Dermis blood vessel endothelial cell (primary cell): ENCODE results near the gene PRSS27. TPM values are rescaled to one million over a fixed set of nuclear protein-coding genes. Genes with fewer than 3 reads are reported as not detected.
"Not testable (repeated sequence)": the region's sequence is repeated elsewhere in the genome, so short reads cannot be mapped to it uniquely, and the experiment has no call there.

ENCODE experiments used
- DNase-seq: peaks from one replicate; pipeline ENCODE4 v3.0.0; 2010
- total RNA-seq: library from RNA; depleted of rRNA; stranded (reverse); fragments of >200 nt; gene quantifications from 2 replicates; pipeline ENCODE4 v1.2.3, GENCODE V29; 2014

PRSS27 gene
- total RNA-seq, 1 donor from 2014 or later, result 0.51 TPM

DNA sequence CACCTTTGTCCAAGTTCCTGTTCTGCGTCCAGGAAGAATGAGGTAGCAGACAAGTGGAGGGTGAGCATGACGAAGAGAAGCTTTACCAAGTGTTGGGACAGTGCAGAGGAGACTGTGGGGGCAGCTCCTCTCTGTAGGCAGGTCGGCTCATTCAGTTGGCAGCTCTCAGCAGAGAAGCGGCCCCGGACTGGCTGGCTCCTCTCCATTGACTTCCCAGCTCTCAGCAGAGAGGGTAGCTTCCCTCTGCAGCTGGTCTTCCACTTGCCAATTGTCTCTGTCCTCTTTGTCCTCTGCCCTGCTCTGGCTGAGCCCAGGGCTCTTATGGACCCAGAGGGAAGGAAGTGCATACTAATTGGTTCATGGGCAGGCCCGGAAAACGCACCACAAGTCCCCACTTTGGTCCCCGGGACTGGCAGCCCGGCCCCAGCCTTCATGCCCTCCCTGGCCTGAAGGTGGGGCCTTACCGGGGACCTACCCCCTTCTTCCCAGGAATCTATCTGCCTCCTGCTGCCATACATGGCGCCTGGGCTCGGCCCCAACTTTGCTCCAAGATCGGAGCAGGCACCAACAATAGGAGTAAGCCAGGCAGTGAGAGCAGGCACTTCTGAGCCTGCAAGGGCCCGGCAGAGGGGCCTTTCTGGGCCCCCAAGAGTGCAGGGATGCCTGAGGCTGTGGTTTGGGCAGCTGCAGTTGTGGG is 27.6 kb downstream of the PRSS27 start:
- DNase-seq, result no peak

DNA sequence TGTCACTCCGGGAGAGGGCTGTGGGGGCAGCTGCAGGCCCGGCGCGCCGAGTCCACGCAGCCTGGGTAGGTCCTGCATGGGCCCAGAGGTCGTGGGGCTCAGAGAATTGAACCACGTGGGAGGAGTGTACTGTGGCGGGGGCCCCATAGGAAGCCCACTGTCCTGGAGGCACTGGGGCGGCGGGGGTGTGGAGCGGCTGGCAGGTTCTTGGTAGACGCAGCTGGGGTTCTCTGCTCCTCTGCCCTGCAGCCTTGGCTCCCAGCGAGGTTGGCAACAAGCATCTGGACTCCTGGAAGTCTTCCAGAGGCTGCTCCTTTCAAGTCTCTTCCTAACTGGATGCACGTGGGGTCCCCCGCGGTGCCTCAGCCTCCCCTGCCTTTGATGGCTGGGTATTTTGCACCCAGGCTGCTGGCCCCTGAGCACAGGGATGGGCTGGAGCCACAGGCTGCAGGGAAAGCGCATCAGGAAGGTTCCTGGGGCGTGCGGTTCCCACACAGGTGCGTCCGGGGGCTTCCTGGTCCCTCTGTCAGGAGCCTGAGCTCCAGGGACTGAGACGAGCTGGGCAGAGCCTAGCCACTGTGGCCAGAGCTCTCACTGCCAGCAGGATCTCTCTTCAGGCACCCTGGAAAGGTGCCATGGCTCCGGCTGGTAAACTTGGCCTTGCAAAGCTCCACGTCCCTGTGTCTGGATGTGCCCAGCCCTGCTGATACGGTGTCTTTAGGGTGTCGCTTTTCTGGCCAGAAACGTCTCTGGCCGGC is 28.4 kb downstream of the PRSS27 start:
- no peak for DNase-seq

DNA sequence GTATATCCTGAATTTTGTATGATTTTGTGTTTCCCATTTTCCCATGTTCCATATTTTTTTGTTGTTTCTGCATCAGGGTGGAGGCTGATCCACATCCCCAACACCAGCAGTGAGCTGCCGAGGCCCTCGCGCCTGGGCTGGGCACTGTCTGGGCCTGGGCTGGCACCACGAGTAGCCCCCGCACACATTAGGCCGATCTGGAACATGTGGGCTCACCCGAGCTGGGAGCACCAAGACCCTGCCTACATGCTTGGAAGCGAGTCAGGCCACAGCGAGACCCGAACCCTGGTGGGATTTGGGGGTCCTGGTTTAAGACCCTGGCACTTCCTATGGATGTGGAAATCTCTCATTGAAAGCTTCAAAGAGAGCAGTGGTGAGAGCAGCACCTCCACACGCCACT is 29.2 kb downstream of the PRSS27 start:
- no peak for DNase-seq

DNA sequence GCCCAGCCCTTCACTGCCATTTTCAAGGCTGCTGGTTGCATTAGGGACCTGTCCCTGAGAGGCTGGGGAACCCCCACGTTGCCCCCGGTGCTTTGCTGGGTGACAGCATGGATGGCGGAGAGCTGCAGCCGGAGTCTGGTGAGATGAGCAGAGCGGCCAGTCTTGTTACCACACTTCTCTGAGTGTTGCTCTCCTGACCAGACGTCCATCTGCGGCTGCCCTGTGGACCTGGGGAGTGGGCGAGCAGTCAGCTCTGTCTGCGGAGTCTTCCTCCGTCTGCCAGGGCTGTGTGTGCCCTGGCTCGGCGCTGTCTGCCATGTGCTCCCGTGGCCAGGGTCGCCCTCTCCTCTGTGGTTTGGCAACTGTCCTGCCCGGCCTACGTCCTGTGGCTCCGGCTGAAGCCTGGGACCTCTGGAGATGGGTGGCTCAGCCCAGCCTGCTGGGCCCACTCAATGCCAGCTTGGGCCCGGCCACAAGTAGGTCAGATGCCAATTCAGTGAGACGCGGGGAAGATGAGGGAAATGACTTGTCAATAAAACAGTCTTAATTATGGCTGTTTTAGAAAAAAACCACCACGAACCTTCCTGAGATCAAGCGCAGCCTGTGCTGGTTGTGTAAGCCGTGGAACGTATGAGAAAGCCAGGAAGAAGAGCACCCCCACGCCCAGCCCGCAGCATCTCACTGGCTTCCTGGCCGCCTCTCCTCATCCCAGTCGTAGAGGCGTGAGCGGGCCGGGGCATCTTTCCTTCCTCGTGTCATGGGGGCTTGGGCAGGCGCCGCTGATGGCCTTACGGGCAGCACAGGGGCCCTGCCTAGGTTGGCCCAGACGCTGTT is 29.8 kb downstream of the PRSS27 start:
- no peak for DNase-seq

DNA sequence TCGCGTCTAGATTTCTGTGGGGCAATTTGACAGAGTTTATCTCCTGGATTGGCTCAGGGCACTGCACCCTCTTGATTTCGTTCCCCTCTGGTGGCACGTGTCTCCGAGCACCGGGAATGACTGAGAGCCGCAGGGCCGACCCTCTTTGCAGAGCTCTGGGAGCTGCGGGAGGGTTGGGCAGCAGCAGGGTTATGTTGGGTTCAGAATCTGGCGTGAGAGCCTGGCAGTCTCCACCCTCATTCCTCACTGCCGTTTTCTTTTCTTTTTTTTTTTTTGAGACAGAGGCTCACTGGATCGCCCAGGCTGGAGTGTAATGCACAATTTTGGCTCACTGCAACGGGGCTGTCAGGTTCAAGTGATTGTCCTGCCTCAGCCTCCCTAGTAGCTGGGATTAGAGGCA is 30.6 kb downstream of the PRSS27 start:
- not testable (repeated sequence) for DNase-seq

- no peak for DNase-seq
These were observed 32.3 kb downstream of the PRSS27 start for GRCh38 chr16:2687531-2688308.

DNA sequence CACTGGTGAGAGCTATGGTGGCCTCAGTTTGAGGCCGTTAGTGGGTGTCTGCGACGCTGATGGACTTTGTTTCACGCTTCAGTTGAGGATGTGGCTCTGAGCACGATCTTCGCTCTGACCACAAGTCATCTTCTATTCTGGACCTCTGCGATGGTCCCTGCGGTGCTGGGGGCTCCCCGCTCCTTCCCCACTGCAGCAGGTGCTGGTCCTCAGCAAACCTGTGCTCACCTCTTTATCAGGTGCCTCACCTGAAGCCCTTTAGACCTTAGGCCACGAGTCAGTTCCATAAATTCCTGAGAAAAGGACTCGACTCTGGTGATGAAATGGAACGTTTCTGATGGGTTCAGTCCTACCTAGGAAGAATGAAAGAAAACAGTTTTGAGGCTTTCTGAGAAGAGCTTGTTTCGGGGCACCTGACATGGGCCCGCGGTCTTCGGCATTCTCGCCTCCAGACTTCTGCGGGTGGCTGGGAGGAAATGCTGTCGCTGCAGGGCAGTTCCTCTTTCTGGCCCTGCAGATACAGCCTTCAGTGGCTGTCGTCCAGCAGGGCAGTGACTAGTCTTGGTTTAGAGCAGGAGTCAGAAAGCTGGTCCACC is 33.0 kb downstream of the PRSS27 start:
- no peak for DNase-seq

DNA sequence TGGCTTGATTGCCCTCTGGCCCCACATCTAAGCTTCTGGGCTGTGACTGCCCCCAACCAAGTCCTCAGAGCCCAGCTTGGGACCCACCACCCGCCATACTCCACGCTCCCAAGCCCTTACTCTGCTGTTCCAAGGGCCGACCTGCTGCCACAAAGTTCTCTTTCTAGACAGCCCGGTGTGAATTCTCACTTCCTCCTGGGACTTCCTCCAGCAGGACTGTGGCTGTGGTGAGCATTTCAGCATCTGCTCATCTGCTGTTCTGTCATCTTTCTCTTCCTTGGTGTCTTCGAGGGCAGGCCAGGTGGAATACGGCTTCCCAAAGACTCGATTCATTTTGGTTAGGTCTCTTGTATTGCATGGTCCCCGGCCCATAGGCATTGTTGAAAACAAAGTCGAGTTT is 33.9 kb downstream of the PRSS27 start:
- not testable (repeated sequence) for DNase-seq

DNA sequence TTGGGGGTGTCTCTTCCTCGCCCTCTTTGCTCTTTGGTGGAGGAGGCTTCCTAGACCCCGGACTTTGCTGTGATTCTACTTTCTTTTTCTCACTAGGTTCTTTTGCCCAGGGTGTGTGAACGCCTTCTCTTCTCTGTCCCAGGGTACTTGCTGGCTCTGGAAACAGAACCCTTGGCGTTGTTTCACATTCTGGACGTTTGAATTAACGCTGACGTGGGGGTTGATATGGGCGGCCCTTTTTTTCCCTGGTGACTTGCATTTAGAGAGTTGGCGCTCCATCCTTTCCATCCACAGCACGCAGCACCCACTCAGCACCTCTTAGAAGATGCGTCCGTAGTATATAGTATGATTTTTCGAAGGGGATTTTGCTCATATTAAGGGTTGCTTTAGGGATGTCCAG is 37.0 kb downstream of the PRSS27 start:
- DNase-seq, result not testable (repeated sequence)

DNA sequence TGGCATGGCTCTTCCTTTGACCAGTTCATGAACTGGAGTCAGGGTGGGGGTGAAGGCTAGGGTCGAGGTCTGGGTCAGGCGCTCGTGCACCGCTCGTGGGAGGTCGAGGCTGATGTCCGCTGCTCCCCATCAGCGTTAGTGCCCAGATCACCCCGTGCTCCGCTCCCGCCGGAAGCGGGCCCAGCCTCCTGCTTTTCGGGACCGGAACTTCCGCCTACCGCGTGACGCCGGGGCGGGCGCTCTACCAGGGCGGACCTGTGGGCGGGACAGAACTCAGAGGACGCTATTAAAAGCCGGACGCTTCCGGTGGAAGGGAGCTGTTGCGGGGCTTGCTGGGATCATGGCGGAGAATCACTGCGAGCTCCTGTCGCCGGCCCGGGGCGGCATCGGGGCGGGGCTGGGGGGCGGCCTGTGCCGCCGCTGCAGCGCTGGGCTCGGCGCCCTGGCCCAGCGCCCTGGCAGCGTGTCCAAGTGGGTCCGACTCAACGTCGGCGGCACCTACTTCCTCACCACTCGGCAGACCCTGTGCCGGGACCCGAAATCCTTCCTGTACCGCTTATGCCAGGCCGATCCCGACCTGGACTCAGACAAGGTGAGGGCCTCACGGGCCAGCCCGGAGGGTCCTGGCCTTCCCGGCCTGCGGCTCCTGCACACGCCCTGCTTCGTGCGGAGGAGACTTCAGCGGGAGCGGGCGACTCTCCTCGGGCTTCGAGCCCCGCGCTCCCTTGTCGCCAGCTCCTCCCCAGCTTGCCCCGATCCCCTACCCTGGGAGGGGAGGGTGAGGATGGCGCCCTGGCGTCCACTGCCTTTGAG is 37.6 kb downstream of the PRSS27 start, which contains the start of gene KCTD5:
KCTD5 (plus strand) TSS at position 315 of the 813 bp plus-strand sequence; CDS start at position 341, 26 bp downstream.
- peak; percentile 97 for DNase-seq

- not testable (repeated sequence) for DNase-seq
These were observed 39.7 kb downstream of the PRSS27 start for GRCh38 chr16:2680360-2680759.

DNA sequence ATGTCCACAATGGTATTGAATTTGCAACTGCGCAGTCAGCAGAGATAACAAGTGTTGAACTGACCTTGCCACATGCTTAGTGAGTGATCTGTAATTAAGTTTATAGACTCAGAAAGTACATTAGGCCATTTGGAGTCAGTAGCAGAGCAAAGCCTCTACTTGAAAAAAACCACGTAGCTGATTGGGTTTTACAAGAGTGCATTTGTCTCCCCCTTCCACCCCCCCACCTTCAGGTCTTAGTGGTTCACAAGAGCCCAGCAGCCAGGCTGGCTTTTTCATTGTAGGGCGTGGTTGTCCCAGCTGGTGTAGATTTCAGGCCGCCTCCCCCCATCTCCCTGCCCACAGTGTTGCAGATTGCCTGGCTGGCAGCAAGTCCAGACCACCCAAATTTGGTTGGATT is 40.1 kb downstream of the PRSS27 start:
- not testable (repeated sequence) for DNase-seq

DNA sequence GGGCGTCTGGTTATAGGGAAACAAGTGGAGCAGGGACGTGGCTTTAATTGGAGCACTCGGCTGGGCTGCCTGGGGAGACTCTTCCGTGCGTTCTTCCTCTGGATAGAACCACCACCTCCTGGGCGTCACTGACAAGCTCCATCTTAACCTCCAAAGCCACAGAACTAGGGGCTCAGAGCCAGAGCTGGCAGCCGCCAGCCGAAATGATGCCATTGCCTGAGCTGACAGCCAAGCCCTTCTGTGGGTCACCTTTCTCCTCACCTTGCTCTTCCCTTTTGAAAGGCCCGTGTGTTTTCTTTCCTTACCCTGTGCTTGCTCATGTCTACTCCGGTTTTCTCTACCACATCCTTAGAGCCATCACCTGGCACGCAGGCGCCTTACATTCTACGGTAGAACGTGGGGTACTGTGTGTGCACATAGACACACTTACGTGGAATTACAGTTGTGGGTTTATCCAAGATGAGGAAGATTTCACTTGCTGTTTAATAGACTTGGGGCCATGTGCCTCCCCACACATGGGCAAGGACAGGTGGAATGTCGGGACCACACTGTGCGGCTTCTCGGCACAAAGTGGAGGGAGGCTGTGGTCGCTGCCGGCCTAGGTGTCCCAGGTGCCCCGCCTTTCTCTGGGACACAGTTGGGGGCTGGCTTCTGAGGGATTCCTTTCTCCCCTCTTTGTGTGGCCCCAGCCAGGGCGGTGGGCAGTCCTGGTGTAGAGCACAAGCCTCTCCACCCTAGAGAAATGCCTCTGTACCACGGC is 41.6 kb downstream of the PRSS27 start:
- DNase-seq, result not testable (repeated sequence)

DNA sequence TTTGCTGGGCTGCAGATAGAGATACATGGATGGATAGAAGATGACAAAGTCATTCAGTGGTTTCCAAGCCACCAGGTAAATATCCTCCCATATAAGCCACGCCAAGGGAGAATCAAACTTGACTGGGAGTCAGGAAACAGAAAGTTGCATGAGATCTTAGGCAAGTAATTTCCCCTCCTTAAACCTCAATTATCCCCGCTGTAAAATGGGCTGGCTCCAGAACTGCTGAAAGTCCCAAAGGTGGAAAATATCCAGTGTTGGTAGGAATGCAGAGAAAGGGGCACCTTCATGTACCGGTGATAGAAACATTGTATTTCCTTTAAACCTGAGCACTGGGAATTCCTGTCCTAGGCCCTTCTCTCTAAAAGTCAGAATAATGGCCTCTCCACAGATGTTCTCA is 43.1 kb downstream of the PRSS27 start:
- DNase-seq, result not testable (repeated sequence)

DNA sequence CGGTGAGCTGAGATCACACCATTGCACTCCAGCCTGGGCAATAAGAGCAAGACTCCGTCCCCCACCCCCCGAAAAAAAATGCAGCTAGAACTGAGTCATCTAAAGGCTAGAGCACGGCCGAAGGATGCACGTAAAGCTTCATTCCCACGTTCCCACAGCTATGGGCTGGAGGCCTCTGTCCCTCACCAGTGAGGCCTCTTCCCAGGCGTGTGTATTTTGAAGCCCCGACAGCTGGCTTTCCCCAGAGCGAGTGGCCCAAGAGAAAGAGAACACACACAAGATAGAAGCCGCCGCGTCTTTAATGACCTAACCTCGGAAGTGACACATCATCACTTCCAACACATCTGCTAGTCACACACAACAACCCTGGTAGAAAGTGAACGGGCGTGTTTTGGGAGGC is 44.3 kb downstream of the PRSS27 start:
- no peak for DNase-seq

GRCh38 chr16:2675021-2675420 is 45.0 kb downstream of the PRSS27 start:
- no peak for DNase-seq

DNA sequence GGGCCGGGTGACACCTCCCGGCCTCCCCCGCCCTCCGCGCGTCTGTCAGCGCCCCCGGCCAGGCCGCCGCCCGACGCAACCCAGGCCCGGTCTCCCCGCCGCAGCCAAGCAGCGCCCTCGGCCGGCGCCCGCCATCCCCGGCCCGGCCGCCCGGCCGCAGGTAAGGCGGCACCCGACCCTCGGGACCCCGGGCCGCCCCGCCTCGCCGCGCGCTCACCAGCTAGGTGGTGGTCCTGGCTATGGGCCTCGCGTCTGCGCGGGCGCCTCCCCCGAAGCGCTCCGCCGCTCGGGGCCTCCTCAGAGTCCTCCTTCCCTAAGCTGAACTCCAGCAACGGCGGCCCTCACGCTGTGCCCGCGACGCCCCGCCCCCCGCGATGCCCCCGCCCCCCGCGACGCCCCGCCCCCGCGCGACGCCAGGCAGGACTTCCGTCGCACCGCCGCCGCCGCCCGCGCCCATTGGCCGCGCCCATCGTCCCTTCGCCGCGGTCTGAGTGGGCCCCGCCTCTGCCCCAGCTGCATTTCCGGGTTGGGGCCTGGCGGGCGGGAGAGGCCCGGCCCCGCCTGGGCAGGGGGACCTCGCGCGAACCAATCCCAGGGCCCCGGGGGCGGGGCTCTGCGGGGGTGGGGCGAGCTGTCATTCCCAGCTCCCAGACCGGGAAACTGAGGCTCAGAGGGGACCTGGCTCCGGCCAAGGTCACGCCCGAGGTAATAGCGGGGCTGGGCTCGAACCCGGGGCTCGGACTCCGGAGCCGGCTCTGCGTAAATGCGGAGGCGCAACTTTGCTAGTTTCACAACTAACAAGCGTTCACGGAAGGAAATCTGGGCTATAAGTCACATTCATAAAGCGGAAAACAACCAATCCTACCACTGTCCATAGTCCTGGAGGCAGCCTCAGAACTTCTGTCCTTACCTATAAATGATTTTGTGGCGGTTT is 46.7 kb downstream of the PRSS27 start:
- DNase-seq, result peak; percentile 96

DNA sequence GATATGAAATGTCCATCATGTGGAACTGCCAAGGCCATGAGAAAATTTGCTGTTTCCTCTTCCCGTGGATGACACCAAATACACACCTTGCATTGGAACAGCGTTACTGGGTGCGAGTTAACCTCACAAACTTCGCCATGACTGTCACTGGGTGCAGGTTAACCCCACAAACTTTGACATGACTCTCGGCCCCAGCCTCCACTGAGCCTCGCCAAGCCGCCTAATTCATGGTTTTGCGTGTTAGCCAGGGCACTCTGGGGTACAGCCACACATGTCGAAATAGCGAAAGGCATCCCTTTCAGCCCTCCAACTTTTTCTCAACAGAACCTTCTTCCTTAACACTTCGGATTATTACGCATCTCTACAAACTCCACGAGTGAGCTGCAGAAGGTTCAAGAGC is 48.3 kb downstream of the PRSS27 start:
- DNase-seq, result no peak

- peak; percentile 35 for DNase-seq
These were observed 48.8 kb downstream of the PRSS27 start for GRCh38 chr16:2671193-2671592.
